ENCODE data around the gene CPTP.

CPTP gene

DNA sequence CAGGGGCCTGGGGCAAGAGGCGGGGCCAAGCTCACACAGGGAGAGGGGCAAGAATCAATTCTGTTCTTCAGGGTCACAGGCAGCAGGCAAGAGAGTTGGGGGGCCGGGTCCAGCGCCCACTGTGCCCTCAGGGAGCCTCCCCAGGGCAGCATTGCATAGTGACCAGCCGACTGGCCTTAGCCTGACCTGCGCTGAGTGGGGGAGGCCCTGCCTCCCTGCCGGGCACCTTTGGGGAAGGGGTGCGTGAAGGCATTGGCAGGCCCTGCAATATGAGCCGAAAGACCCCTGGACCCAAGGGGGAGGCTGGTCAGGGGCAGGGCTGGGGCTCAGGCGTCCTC is 32.2 kb upstream of the CPTP start:
- DNase-seq (ENCODE audit: low spot score), result no peak

DNA sequence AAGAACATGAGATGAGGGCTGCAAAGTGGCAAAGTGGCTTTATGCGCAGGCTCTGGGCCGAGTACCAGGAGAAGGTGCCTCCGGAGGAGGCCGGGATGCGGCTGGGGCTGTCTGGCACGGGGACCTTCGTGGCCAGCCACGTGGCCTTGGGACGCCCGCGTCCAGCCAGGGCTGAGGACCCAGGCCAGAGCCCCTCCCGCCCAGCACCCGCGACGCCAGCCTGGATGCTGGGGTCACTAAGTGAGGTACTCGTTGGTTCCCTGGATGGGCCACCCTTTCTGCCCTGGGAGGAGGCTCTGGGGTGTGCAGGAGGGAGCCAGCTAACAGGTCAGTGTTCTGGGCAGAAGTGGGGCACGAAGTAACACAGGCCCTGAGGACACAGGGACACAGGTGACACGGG is 31.8 kb upstream of the CPTP start:
- no peak for DNase-seq (ENCODE audit: low spot score)

DNA sequence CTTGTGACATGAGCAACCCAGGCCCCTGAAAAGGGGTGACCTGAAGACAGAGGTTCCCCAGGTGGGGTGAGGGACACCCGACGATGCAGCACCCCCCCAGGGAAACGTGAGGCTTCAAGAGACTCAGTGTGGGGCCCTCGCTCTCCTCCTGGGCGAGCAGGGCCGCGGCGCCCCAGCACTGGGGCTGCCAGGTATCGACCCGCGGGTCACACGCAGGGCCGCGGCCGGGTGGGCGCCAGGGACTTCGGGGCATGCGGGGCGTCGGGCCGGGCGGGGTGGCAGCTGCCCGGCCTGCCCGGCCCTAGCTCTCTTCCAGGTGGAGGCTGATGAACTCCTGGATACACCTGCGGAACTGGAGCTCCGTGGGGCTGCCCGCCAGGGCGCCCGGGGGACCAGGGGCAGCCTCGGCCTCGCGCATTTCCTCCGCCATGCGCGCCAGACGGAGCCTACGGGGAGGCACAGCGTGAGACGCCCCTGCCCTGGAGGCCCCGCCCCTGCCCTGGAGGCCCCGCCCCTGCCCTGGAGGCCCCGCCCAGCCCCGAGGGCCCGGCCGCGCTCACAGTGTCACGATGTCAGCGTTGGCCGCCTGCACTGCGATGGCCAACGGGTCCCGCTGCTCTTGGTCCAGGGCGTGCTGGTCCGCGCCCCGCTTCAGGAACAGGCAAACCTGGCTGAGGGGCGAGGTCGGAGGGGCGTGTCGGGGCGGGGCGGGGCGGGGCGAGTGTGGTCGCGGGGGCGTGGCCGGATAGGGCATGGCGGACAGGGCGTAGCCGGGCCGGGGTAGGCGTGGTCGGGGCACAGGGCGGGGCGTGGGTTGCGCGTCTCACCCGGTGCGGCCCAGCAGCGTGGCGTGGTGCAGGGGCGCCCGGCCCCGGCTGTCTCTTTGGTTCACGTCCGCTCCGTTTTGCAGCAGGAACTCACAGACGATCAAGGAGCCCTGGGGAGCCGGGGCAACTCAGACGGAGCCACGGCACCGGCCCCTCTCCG is 31.0 kb upstream of the CPTP start:
- no peak for DNase-seq (ENCODE audit: low spot score)

DNA sequence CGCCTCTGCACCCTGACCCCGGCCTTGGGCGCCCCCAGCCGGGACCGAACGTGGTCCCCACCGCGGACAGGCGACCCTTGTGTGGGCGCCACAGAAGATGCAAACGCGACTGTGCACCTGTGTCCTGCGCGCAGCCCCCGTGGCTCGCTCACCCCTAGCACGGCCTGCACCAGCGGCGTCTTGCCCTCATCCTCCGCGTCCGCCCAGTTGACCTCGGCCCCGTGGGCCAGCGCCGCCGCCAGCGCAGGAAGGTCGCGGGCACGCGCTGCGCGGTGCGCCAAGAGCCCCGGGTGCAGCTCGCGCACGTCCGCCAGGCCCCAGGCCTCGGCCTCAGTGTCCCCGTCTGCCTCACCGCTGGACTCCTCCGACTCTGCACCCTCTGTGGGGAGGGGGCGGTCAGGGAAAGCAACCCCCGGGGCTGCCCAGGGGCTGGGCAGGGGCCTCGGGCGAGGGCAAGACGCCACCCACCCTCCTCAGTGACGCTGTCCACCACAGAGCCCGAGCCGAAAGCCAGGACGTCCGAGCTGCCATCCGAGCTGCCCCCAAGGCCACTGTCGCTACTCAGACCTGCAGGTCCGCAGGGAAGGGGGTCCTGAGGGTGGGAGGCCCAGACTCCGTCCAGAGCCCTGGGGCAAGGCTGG is 30.2 kb upstream of the CPTP start:
- no peak for DNase-seq (ENCODE audit: low spot score)

DNA sequence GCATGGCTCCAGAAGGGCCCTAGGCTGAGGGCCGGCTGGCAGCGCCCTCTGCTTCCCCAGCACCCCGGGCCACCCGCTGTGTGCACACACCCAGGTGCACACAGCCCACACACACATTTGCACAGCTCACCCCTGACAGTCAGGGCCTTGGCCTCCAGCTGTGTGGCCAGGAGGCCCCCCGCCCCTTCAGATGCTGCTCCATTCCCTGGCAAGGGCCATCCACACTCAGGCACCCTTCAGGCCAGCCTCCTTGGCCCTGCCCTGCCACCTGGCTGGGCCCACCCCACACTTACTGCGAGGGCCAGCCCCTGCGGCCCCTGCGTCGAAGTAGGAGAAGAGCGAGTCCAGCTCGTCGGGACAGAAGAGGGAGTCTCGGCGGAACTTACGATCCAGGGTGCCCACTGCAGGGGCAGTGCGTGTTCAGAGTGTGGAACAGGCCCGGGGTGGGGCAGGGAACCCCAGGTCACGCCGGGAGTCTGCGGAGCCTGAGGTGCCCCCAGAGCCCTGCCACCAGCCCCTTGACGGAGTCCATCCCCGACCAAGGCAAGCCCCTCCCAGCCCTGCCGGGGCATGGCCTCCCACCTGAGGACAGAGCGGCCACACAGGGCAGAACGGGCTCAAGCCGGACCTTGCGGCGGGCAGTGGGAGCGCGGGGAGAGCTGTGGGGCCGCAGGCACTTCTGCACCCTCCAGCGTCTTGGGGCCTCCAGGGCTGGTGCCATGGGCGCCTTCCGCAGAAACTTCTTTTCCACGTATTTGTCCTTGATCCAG is 29.3 kb upstream of the CPTP start:
- no peak for DNase-seq (ENCODE audit: low spot score)

DNA sequence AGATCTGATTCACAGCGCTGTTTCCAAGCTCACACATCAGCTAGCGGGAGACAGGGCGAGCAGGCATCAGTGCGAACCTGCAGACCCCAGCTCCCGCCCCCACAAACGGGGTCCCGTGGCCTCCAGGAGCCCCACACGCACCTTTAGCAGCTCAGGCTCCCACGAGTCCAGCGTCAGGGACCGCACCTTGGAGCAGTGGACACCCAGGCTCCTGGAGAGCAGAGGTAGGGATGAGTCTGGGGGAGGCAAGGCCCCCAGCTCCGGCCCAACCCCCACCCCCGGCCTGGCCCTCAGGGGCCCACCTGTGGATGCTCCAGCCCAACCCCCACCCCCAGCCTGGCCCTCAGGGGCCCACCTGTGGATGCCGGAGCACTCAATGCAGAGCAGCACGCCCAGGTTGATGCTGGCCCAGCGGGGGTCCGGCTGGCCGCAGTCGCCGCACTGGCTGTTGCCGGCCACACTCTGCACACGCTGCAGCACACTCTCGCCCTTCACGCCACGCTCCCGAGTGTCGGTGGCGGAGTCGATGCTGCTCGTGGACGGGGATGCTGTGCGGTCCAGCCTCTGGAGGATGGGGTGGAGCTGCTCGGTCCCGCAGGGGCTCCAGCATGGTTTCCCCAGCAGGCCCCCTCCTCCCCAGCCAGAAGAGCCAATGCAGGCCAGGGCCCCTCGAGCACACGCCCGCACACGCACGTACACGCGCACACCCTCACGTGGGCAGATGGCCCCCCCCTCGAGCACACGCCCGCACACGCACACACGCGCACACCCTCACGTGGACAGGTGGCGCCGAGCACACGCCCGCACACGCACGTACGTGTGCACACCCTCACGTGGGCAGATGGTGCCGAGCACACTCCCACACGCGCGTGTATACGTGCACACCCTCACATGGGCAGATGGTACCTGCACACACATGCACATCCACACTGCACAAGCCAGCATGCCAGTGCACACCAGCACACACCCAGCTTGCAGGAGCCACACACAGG is 28.2 kb upstream of the CPTP start:
- no peak for DNase-seq (ENCODE audit: low spot score)

DNA sequence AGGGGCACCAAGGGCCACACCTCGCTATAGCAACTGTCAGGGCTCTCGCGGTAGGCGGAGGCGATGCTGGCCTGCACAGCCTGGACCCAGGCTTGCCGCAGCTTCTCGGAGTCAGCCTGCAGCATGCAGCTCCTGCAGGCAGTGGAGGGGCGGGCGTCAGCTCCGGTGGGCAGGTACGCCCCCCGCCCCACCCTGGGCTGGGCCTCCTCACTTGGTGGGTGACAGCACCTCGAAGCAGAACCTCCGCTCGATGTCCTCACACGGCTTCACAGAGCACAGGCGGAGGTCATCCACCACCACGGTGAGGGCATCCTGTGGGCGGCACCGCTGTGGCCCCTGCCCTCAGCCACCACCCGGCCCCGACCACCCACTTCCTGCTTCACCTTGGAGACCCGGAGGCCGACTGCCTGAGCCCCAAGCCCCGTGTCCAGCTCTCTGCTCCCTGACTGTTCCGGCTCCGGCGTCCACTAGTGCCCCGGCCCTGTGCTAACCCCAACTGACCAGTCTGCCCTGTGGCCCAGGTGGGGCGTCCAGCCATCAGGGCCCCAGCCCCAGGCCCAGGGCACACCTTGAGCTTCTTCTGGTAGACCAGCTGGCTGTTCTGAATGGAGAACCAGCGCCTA is 26.7 kb upstream of the CPTP start:
- DNase-seq (ENCODE audit: low spot score), result no peak

DNA sequence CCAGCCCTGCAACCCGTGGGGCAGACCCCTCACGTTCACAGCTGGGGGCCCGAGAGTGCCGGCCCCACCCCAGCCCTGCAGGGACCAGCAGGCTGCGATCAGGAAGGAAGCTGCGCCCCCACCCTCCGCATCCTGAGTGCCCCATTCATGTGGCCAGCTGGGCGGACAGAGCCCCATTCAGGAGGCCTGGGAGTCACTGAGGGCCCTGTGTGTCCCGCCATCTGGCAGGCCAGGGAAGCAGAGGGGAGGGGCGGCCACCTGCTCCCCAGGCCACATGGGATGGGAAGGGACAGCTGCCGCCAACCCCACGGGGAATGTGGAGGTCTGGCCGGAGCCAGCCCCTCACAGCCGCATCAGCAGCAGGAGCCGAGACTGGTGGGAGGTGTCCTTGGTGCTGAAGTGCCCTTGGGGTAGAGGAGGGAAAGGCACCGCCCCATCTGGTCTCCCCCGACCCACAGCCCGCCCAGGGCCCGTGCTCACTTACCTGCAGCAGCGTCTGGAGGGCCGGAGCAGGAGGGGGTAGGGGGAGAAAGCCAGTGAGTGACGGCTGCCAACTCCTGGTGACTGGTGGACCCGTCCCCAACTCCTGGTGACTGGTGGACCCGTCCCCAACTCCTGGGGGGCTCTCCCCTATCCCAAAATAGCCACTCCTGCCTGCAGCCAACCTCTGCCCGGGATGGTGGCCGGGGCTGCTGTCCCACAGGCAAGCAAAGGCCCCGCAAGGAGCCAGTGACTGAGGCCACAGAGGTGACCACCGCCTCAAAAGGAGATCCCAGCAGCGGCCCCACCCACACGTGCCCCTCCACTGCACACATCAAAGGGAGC is 25.5 kb upstream of the CPTP start:
- DNase-seq (ENCODE audit: low spot score), result peak; percentile 98

DNA sequence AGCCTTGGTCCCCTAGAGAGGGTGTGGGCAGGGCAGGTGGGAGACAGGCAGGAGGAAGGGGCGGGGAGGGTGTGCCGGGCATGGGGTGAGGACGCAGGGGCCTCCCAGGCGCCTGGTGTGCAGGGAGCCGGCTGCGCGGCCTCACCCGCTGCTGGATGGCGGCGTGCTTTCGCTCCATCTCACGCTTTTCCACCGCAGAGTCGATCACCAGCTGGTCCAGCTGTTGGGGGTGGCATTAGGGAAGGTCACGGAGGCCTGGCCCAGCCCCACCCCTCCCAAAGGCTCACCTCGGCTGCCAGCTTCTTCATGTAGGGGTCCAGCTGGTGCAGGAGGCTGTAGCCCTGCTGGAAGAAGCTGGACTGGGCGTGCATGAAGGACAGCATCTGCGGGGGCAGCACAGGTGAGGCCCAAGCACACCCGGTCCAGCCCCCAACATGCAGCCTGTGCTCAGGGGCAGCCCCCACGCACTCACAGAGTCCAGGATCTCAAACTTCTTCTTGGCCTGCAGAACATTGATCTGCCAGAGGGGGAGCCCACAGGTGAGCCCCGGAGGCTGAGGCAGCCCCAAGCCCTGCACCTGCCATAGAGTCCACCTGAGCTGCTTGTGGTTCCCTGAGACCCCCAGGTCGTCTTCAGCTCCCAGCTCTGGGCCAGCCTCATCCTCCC is 24.8 kb upstream of the CPTP start:
- DNase-seq (ENCODE audit: low spot score), result no peak

DNA sequence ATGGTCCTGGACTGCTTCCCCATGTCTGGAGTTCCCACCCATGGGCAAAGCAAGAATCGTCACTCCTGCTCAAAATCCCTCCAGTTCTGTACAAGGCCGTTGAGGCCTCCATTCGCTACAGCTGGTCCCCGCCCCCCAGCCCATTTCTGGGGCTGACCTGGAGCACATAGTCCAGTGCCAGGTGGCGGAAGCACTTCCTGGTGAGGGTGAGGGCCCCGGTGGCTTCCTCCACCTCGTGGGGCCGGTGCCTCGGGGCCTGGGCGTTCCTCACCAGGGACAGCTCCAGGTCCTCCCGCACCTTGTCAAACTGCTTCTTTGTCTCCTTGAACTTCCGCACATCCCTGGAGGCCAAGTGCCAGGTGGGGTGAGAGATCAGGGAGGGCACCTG is 24.3 kb upstream of the CPTP start:
- no peak for DNase-seq (ENCODE audit: low spot score)

DNA sequence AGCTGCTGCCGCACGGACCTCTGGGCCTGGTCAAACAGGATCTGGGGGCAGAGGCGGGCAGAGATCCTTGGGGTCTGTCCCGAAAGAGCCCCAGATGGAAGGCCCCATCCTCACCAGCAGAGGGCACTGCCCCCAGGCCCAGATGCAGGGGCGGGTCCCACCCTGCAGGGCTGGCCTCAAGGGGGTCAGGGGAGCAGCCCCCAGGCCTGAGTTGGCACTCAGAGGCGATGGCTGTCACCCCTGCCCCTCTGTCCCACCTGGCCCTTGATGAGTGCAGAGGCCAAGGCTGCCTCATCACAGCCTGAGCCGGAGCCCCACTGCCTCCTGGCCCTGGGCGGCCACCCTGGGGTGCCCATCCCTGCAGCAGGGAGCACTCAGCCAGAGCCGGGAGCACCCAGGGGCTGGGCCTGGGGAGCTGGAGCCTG is 22.6 kb upstream of the CPTP start:
- no peak for DNase-seq (ENCODE audit: low spot score)

DNA sequence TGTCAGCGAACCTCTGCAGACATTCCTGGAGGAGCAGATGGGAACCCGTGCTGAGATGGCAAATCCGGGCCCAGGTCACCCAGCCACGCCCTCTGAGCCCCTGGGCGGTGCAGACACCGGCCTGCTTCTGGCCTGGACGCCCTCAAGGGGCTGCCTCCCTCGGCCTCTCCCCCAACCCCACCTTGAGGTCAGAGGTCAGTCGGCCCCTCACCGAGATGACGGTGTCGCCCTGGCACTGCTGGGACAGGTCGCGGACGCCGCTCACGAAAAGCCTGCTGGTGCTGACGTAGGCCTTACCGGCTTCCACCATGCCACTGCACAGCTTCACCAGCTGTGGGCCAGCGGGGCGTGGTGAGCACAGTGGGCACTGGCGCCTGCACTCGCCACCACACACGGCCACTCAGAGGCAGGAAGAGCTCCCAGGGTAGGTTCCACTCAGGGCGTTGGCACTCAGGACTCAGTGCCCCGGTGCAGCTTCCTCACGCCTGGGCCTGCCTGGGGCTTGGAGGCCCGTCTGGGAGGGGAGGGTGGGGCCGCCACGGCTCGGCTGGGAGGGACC is 21.6 kb upstream of the CPTP start:
- DNase-seq (ENCODE audit: low spot score), result no peak

DNA sequence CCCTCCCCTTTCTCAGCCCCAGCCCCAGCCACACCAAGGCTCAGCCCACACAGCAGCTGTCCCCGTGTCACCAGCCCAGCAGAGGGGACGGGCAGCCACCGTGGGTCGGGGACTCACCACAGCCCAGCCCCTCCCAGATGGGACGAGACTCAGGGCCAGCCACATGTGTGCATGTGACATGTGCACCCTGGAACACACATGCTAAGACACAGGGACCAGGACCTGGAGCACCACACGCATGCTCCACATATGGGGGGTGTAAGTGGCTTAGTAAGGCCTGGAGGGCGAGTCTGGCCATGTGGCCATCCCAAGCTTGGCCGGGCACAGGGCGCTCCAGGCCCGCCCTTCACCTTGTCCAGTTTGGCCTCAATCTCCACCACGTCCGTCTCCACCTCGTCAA is 20.9 kb upstream of the CPTP start:
- no peak for DNase-seq (ENCODE audit: low spot score)

DNA sequence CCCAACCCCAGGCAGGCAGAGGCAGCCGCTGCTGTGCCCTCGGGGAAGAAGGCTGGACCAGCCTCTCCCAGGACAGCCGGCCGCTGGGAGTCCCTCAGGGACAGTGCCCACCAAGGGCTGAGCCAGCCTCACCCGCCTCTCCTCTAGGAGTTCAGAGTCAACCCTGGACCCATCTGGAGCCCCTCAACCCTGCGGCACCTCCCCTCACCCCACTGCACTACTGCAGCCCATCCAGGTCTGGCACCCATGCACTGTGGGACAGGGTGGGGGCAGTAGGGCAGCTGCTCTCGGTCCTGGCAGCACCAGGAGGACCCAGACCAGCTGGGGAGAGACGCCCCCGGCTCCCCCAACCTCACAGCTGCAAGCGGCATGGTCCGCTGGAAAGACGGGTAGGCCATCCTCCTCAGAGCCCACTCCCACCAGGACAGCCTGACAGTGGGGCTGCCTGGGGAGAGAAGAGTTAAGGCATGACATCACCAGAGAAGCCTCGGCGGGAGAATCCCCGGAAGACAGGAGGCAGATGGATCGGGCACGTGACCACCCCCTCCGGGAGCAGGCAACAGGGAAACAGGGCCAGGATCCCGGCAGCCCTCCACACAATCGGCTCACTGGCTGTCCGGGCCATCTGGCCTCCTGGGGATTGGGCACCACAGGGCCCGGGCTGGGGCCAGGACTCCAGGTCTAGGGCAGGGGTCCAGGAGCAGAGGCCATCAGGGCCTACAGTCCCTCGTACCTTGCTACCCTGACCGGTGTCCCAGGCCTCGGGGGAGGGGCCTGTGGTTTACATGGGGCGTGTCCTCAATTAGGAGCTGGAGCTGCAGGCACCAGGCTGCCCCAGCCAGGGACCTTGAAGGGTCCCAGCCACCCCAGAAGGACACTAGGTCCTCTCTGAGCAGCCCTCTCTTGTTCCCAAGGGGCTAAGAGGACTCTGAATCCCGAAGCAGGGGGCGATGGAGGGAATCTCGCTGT is 20.0 kb upstream of the CPTP start:
- peak; percentile 96 for DNase-seq (ENCODE audit: low spot score)

DNA sequence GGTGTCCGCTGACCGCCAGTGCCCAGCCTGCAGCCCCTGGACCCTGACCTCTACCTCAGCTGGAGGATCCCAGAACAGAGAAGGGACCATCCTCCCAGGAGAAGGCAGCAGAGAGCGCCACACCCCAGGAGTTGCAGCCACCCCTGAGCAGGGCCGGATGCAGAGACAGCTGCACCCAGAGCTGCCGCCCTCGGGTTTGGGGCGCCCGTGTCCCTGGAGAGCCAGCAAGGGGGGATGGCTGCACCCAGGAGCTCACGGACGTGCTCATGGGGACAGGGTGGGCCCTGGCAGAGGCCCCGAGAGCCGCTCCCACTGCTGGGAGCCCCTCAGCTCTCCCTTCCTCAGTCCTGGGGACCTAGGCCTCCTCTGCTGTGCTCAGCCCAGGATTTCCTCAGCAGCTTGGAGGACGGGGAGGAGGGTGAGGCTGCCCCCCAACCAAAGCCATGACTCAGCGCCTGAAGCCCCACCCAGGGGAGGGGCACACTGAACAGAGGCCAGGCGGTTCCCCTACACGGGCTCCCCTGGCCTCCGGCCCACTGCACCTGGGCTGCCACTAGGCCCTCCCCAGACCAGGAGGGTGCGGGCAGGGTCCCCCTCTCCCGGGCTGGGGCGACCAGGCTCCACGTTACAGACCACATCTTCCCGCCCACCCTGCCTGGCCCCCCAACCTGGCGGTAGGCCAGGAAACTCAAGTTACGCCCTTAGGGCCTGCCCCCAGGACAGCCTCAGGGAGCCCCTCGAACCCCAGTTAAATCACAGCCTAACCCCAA is 19.1 kb upstream of the CPTP start:
- peak; percentile 56 for DNase-seq (ENCODE audit: low spot score)

DNA sequence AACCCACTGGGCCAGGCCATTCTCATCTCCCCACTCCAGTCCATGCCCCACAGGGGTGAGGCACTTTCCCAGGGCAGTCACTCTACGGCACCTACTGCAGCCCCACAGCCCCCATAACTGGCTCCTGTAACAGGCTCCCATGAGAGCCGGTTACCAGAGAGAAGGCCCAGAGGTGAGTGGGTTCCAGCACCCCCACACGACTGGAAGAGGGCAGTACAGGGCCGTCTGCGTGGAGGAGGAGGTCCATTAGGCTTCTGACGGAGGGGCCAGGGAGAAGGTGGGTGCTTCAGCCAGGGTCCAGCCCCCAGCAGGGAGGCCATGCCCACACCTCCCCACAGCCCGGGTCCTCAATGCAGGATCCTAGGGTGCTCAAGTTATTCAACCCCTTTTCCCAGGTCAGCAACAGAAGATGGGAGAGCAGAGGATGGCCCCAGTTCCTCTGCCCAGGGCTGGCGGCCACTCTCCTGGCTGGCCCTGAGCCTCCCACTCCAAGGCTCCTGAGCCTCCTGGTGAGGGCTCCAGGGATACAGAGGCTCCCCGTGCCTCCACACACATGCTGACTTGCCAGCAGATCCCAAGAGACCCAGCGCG is 18.4 kb upstream of the CPTP start:
- no peak for DNase-seq (ENCODE audit: low spot score)
